MCF 10A (cell line): Measurements from ENCODE around the gene LCN2. TPM values are rescaled to one million over a fixed set of nuclear protein-coding genes. Genes with fewer than 3 reads are reported as not detected.

Experiments used
- BruUV-seq: library from RNA; stranded (reverse); fragments of 400-500 nt; replicated peaks from 2 replicates; lab custom pipeline; 2021; lab: Mats Ljungman, UMichigan
- CTCF ChIA-PET: fragments of 300-600 bp; sonication (Branson Sonifier 250); formaldehyde crosslinking; extraction: SDS; loops from one replicate; lab custom pipeline; 2021; ENCODE audit warnings: antibody characterized with exemption, inconsistent platforms; lab: Yijun Ruan, JAX
- POLR2A ChIA-PET: fragments of 300-600, 350-650 bp; sonication (Branson Sonifier 250); formaldehyde crosslinking; extraction: SDS; loops from one replicate; lab custom pipeline; 2020; ENCODE audit warnings: antibody characterized with exemption, inconsistent platforms; lab: Yijun Ruan, JAX
- DNase-seq: peaks from one replicate; pipeline ENCODE4 v3.0.0-alpha.2; 2018; ENCODE audit not compliant: unreplicated experiment
- H3K27ac Mint-ChIP-seq: one replicate; pipeline ENCODE4 v1.8.0; 2022; ENCODE audit warnings: mild to moderate bottlenecking, low read depth, mixed read lengths; ENCODE audit not compliant: unreplicated experiment
- H3K27me3 Mint-ChIP-seq: one replicate; pipeline ENCODE4 v1.8.0; 2022; ENCODE audit warnings: mixed read lengths; ENCODE audit not compliant: insufficient read depth, unreplicated experiment
- H3K36me3 Mint-ChIP-seq: one replicate; pipeline ENCODE4 v1.8.0; 2022; ENCODE audit warnings: mild to moderate bottlenecking, moderate library complexity, mixed read lengths; ENCODE audit not compliant: insufficient read depth, unreplicated experiment
- H3K4me1 Mint-ChIP-seq: one replicate; pipeline ENCODE4 v1.8.0; 2022; ENCODE audit warnings: mixed read lengths; ENCODE audit not compliant: insufficient read depth, unreplicated experiment
- H3K4me3 Mint-ChIP-seq: one replicate; pipeline ENCODE4 v1.8.0; 2022; ENCODE audit warnings: mild to moderate bottlenecking, moderate library complexity, mixed read lengths; ENCODE audit not compliant: unreplicated experiment
- H3K9me3 Mint-ChIP-seq: one replicate; pipeline ENCODE4 v1.8.0; 2022; ENCODE audit warnings: mixed read lengths; ENCODE audit not compliant: unreplicated experiment
- CTCF ChIP-seq: fragments of 200-600 bp; IDR thresholded peaks from one replicate; pipeline ENCODE4 v1.8.0; 2022; ENCODE audit warnings: antibody characterized with exemption, mild to moderate bottlenecking; ENCODE audit not compliant: unreplicated experiment
- intact Hi-C: fragments of 100-400 bp; cut with micrococcal nuclease; formaldehyde crosslinking; loops from 2 replicates; pipeline ENCODE4 v1.14.1; 2022
- total RNA-seq: library from RNA; stranded (reverse); gene quantifications from 2 replicates; pipeline ENCODE4 v1.2.3, GENCODE V29; 2022

Gene LCN2
- total RNA-seq, 1 experiment from 2014 or later: 7.7 TPM

DNA sequence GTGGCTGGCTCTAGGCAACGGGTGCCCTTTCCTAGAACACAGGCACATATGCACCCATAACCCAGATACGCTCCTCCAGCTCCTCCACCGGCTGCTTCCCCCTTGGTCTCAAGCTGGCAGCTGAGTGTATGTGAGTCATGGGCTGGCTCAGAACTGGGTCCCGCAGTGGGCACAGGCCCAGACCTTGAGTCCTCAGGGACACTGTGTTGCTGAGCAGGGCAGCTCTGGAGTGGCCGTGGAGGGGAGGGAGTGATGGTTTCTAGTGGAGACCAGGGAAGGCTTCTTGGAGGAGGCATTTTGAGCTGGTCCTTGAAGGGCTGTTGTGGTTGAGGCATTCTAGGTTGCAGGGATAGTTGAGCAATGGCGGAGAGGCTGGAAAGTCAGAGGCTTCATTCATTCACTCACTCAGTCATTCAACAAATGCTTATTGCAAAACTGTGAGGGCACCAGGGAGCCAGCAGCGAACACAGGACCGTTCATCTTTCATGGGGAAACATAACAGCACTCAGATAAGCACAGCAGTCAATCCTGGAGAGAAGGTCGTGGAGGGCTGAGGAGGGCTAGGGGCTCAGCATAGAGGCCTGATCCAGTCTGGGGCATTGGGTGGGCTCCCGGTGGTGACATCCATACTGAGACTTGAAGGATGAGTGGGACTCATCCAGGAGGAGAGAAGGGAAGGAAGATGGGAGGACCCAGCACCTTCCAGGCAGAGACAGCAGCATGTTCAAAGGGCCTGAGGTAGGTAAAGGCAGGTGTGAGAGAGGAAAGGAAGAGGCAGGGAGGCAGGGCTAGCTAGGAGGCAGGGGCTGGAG lies 13.2 kb downstream of the LCN2 start:
- no peak overlapping the region for H3K27ac Mint-ChIP-seq
- H3K9me3 Mint-ChIP-seq: no peaks in the 10 kb centered on the region
- intact Hi-C loops: no loop called here
- BruUV-seq: no TSS peak
- ChIA-PET CTCF (no interaction called here), POLR2A (interaction anchor here (0.8 to 2.4 kb wide), 5 partner anchors 14 to 94 kb away, joined by 3 to 9 read pairs (median 6); partner anchors contain the start of genes LCN2, NAIF1, PTGES2 and SLC25A25)
- H3K27me3 Mint-ChIP-seq: no peaks in the 10 kb centered on the region
- H3K4me1 Mint-ChIP-seq: peaks cover 18% of the 10 kb centered on the region
- peak overlapping the region; percentile 19 for H3K4me3 Mint-ChIP-seq
- no peak for TF ChIP-seq CTCF
- peaks cover 41% of the 10 kb centered on the region for H3K36me3 Mint-ChIP-seq
- peak; percentile 54 for DNase-seq

GRCh38 chr9:128163027-128163515 lies 13.8 kb downstream of the LCN2 start:
- ChIA-PET CTCF (no interaction called here), POLR2A (no interaction called here)
- no peak overlapping the region for H3K27ac Mint-ChIP-seq
- peaks cover 48% of the 10 kb centered on the region for H3K36me3 Mint-ChIP-seq
- intact Hi-C loops: no loop called here
- no peaks in the 10 kb centered on the region for H3K9me3 Mint-ChIP-seq
- H3K4me3 Mint-ChIP-seq: no peak overlapping the region
- no peaks in the 10 kb centered on the region for H3K27me3 Mint-ChIP-seq
- no TSS peak for BruUV-seq
- peaks cover 18% of the 10 kb centered on the region for H3K4me1 Mint-ChIP-seq
- TF ChIP-seq CTCF: no peak
- no peak for DNase-seq

DNA sequence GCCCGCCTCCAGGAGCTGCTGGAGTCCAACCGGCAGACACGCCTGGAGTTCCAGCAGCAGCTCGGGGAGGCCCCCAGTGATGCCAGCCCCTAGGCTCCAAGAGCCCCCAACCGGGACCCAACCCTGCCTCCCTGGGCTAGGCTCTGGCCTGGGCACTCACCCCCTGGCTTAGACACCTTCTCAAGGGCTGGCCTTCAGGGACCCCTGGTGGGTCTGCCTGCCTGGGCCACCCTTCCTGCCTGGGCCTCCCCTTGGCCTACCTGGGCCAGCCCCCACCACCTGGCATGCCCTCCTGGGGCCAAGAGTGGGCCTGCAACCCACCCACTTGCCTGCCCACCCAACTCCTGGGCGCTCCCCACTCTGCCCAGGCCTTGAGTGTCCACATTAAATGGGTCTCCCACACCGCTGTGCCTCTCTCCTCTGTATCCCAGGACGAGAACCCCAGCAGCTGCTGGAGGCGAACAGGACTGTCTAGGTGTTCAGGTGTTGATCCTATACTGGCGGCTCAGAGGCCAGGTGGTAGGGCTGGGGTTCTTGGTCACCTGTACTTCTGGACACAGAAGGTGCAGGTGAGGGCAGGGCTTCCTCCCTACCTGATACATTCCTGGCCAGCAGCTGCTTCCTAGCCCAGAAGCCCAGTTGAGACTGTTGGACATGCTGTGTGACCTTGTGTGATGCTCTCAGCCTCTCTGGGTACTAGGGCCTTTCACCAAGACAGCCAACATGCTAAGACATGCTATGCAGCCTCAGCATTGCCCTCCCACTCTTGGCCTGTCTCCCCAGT lies 14.5 kb downstream of the LCN2 start:
- ChIA-PET CTCF (no interaction called here), POLR2A (interaction anchor here (0.9 kb wide), 1 partner anchor 27 kb away, joined by 3 read pairs; the partner anchor contains the start of gene CIZ1)
- TSS peak; percentile 32 for BruUV-seq
- Mint-ChIP-seq H3K9me3 (no peaks in the 10 kb centered on the region), H3K4me1 (peaks cover 18% of the 10 kb centered on the region), H3K36me3 (peaks cover 54% of the 10 kb centered on the region), H3K27me3 (no peaks in the 10 kb centered on the region), H3K4me3 (no peak overlapping the region), H3K27ac (no peak overlapping the region)
- no peak for TF ChIP-seq CTCF
- intact Hi-C loops: no loop called here
- DNase-seq: no peak
